ENCODE measurements around the gene HELQ. TPM values are rescaled to one million over a fixed set of nuclear protein-coding genes. Genes with fewer than 3 reads are reported as not detected.
A peak's percentile ranks its signal among the peaks of the same experiment; 100 is the strongest.

The HELQ gene
- total and polyA plus RNA-seq, 9 of the 15 experiments (the other 6 are each of a cell fraction or from before 2014, with no cell fraction given): 3.5 to 15.2 (median 11.9) TPM

DNA sequence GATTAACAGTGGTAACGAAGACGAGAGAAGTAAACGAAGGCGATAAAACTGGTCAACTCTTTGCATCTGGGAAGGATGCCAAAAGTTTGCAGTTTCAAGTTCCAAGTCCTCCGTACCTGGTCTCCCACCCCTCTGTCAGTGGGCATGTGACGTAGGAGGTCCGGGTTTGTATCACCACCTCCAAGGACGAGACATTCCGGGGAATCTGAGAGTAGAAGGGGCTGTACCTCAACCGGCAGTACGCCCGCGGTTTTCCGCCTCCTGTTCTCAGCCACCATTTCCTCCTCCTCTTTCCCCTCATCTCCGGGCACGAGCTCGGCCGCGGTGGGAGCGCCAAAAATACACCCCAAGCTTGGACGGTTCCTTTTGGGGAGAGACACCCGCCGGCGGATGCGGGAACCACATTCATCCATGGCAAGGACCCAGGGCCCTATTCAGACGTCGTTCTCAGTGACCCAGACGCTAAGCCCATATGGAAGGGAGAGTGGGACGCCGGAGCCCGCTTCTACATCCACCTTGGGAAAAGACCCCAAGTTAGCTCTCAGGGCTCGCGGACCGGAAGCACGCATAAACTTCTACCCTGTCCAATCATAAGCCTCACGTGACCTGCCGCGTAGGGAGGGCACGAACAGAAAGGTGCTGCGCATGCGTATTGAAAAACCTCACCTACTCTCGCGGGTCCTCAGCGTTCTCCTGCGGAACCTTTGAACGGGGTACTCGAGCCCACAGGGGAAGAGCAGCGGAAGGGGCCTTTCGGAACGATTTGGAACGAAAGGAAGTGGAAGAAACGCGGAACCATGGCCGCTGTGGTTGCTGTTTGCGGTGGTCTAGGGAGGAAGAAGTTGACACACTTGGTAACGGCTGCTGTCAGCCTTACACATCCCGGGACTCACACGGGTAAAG is at the start of gene HELQ, which contains the start of gene MRPS18C (continued):
- TF ChIP-seq TSC22D4 (tag; IDR thresholded peaks at IDR 0.05): no peak
- 0 out of 2 replicates have a peak, but pooled peaks have one; percentile 12 for TF ChIP-seq TARDBP (IDR thresholded peaks at IDR 0.05)
- 0 out of 2 replicates have a peak, but pooled peaks have one; percentile 58 for TF ChIP-seq DNMT1 (IDR thresholded peaks at IDR 0.05)
- no peak; the same call in 1 of the 2 replicates for TF ChIP-seq JUN (IDR thresholded peaks at IDR 0.05; ENCODE audit: borderline replicate concordance, low read depth, low read length)
- 0 out of 2 replicates have a peak, but pooled peaks have one; percentile 7 for TF ChIP-seq JUN (CRISPR knock-in tag; IDR thresholded peaks at IDR 0.05; ENCODE audit: borderline replicate concordance)
- TF ChIP-seq, protein P1, sequence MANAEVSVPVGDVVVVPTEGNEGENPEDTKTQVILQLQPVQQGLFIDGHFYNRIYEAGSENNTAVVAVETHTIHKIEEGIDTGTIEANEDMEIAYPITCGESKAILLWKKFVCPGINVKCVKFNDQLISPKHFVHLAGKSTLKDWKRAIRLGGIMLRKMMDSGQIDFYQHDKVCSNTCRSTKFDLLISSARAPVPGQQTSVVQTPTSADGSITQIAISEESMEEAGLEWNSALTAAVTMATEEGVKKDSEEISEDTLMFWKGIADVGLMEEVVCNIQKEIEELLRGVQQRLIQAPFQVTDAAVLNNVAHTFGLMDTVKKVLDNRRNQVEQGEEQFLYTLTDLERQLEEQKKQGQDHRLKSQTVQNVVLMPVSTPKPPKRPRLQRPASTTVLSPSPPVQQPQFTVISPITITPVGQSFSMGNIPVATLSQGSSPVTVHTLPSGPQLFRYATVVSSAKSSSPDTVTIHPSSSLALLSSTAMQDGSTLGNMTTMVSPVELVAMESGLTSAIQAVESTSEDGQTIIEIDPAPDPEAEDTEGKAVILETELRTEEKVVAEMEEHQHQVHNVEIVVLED (CRISPR knock-in tag; IDR thresholded peaks at IDR 0.05): peak; percentile 62; the same call in 1 of the 2 replicates
- TF ChIP-seq PTBP1 (IDR thresholded peaks at IDR 0.05; ENCODE audit: low read depth, low read length): 0 out of 2 replicates have a peak, but pooled peaks have one; percentile 5
- TF ChIP-seq PRMT5 (CRISPR knock-in tag; IDR thresholded peaks at IDR 0.05): no peak
- peak; percentile 34 for TF ChIP-seq POU5F1 (IDR thresholded peaks at IDR 0.05; ENCODE audit: borderline replicate concordance, low read depth, low read length, partially characterized antibody)
- TF ChIP-seq, protein P2, sequence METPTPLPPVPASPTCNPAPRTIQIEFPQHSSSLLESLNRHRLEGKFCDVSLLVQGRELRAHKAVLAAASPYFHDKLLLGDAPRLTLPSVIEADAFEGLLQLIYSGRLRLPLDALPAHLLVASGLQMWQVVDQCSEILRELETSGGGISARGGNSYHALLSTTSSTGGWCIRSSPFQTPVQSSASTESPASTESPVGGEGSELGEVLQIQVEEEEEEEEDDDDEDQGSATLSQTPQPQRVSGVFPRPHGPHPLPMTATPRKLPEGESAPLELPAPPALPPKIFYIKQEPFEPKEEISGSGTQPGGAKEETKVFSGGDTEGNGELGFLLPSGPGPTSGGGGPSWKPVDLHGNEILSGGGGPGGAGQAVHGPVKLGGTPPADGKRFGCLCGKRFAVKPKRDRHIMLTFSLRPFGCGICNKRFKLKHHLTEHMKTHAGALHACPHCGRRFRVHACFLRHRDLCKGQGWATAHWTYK (CRISPR knock-in tag; IDR thresholded peaks at IDR 0.05): no peak
- 0 out of 2 replicates have a peak, but pooled peaks have one; percentile 40 for TF ChIP-seq ZNF431 (CRISPR knock-in tag; IDR thresholded peaks at IDR 0.05)
- TF ChIP-seq ZNF717 (CRISPR knock-in tag; IDR thresholded peaks at IDR 0.05): no peak
- TF ChIP-seq, protein P3, sequence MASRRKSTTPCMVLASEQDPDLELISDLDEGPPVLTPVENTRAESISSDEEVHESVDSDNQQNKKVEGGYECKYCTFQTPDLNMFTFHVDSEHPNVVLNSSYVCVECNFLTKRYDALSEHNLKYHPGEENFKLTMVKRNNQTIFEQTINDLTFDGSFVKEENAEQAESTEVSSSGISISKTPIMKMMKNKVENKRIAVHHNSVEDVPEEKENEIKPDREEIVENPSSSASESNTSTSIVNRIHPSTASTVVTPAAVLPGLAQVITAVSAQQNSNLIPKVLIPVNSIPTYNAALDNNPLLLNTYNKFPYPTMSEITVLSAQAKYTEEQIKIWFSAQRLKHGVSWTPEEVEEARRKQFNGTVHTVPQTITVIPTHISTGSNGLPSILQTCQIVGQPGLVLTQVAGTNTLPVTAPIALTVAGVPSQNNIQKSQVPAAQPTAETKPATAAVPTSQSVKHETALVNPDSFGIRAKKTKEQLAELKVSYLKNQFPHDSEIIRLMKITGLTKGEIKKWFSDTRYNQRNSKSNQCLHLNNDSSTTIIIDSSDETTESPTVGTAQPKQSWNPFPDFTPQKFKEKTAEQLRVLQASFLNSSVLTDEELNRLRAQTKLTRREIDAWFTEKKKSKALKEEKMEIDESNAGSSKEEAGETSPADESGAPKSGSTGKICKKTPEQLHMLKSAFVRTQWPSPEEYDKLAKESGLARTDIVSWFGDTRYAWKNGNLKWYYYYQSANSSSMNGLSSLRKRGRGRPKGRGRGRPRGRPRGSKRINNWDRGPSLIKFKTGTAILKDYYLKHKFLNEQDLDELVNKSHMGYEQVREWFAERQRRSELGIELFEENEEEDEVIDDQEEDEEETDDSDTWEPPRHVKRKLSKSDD (conservative IDR thresholded peaks at IDR 0.05; ENCODE audit: low read length): peak; percentile 86; the same call in 1 of the 2 replicates
- TF ChIP-seq PTTG1 (tag; IDR thresholded peaks at IDR 0.05; ENCODE audit: low read depth): no peak
- TF ChIP-seq HDAC2 (IDR thresholded peaks at IDR 0.05): peak; percentile 43; the same call in 1 of the 2 replicates
- TF ChIP-seq HMG20A (CRISPR knock-in tag; conservative IDR thresholded peaks at IDR 0.05): no peak
- TF ChIP-seq ZNF766 (CRISPR knock-in tag; conservative IDR thresholded peaks at IDR 0.05): peak; percentile 14; the same call in 1 of the 2 replicates
- peak; percentile 33; the same call in 1 of the 2 replicates for TF ChIP-seq MAFK (IDR thresholded peaks at IDR 0.05; ENCODE audit: low read length)
- TF ChIP-seq, protein P4, sequence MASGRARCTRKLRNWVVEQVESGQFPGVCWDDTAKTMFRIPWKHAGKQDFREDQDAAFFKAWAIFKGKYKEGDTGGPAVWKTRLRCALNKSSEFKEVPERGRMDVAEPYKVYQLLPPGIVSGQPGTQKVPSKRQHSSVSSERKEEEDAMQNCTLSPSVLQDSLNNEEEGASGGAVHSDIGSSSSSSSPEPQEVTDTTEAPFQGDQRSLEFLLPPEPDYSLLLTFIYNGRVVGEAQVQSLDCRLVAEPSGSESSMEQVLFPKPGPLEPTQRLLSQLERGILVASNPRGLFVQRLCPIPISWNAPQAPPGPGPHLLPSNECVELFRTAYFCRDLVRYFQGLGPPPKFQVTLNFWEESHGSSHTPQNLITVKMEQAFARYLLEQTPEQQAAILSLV (tag; IDR thresholded peaks at IDR 0.05): no peak

Data from K562 (cell line).